Measurements from ENCODE around the gene GPR146.

GPR146 gene

DNA sequence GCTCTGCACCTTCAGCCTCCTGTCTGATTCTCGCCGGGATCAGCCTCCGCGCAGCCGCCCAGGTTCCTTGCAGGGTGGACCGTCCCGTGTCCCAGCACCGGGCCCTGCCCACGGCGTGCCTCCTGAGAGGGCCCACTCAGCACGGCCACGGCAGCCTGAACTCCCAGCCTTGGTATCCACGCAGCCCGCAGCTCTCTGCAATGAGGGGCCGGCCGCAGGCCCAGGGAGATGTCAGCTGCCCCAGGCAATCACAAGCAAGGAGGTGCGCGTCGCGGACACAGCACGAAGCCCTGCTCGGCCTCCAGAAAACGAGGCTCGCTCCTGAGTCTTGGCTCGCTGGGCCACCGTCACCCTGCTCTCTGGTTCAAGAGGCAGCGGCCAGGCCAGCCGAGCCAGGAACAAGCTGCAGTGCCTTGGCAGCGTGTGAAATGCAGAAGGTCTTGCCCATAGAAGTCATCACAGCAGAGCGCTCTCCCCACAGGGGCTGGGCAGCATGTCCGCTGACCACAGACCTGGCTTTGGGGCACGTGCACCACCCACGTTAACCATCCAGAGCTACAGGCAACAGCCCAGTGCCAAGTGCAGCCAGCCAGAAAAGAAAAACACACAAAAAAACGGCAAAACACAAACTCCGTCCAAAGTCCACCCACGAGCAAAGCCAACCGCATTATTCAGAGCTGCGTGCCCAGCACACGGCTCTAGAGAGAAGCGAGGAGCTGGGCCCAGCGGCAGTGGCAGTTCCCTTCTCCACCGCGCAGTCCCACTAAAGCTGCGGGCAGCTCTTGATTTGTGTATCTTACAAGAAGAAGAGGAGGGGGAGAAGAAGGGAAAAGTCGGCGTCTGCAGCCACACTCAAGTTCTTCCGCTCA is 57.5 kb downstream of the GPR146 start:
- H3K4me3 ChIP-seq (replicated peaks in 1 of 2; ENCODE audit: low read depth in 2 of 2, low read length in 2 of 2), result no peak overlapping the region
- DNase-seq (ENCODE audit: low read depth in 2 of 2), result no peak
- no peak for TF ChIP-seq CTCF (IDR thresholded peaks at IDR 0.05; ENCODE audit: low read depth, low read length)

DNA sequence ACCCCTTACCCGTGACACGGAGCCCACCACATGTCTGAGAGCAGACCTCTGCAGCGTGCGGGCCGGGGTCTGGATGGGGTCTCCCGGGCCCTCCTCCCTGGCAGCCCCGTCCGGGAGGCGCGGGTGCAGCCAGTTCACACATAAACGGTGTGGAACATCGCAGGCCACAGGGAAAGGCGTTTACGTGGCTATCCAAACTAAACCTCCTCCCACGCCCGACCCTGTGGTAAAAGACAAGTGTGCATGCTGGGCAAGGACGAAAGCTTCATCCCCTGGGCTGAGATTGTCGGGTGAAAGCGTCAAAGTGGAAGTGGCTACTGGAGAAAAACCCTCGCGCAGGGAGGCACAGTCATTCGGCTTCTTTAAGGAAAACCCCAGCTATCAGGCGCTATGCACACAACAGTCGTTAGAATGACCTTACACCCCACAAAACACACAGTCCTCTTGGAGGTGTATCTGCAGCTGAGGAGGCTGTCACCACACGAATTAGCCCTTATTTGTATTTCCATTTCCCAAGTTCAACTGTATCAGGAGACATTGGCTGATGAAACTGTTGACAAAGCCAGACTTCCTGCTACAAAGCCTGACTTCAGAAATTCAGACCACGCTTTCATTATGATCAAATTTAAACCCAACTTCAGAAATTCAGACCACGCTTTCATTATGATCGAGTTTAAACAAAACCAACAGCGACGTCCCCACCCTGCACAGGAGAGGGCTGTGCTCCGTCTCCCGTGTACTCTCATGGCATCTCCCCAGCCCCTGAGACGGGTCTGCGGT is 58.9 kb downstream of the GPR146 start:
- TF ChIP-seq CTCF (IDR thresholded peaks at IDR 0.05; ENCODE audit: low read depth, low read length), result no peak
- DNase-seq (ENCODE audit: low read depth in 2 of 2), result no peak
- H3K4me3 ChIP-seq (replicated peaks in 1 of 2; ENCODE audit: low read depth in 2 of 2, low read length in 2 of 2), result no peak overlapping the region

GRCh38 chr7:1103789-1104515 is 59.6 kb downstream of the GPR146 start:
- DNase-seq (ENCODE audit: low read depth in 2 of 2), result no peak
- no peak overlapping the region for H3K4me3 ChIP-seq (replicated peaks in 1 of 2; ENCODE audit: low read depth in 2 of 2, low read length in 2 of 2)
- TF ChIP-seq CTCF (IDR thresholded peaks at IDR 0.05; ENCODE audit: low read depth, low read length), result no peak

GRCh38 chr7:1104516-1105179 is 60.3 kb downstream of the GPR146 start:
- no peak for TF ChIP-seq CTCF (IDR thresholded peaks at IDR 0.05; ENCODE audit: low read depth, low read length)
- DNase-seq (ENCODE audit: low read depth in 2 of 2), result peak in 1 of 2 donors; percentile 4
- H3K4me3 ChIP-seq (replicated peaks in 1 of 2; ENCODE audit: low read depth in 2 of 2, low read length in 2 of 2), result no peak overlapping the region

DNA sequence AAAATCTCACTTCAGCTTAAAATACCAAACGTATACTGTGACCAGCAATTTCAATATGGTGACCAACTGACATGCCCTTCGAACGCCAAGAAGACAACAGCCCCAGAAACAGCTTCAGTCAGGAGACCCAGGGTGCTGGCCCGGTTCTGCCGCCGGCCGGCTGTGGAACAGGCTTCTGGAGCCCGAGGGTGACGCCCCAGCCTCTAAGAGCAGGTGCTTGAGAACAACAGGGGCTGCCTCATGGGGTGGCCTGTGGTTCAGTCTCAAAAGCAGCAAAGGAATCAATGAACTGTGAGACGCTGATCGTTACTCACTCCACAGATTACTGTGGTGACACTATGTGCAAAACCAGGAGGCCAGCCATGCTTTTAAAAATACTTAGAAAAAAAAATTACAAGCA is 60.8 kb downstream of the GPR146 start:
- H3K4me3 ChIP-seq (replicated peaks in 1 of 2; ENCODE audit: low read depth in 2 of 2, low read length in 2 of 2), result no peak overlapping the region
- no peak for DNase-seq (ENCODE audit: low read depth in 2 of 2)
- no peak for TF ChIP-seq CTCF (IDR thresholded peaks at IDR 0.05; ENCODE audit: low read depth, low read length)

- H3K4me3 ChIP-seq (replicated peaks in 1 of 2; ENCODE audit: low read depth in 2 of 2, low read length in 2 of 2), result no peak overlapping the region
- DNase-seq (ENCODE audit: low read depth in 2 of 2), result no peak
- no peak for TF ChIP-seq CTCF (IDR thresholded peaks at IDR 0.05; ENCODE audit: low read depth, low read length)
Measured at GRCh38 chr7:1106063-1106792, 61.9 kb downstream of the GPR146 start.
